ENCODE results near the gene SHBG.

SHBG gene

GRCh38 chr17:7626956-7627249 lies 3.0 kb upstream of the SHBG start:
- H3K36me3 ChIP-seq (ENCODE audit: control insufficient read depth, low read length) = no peaks in the 10 kb centered on the region
- H3K9me2 ChIP-seq (replicated peaks; ENCODE audit: control insufficient read depth, low read length) = no peaks in the 10 kb centered on the region
- H3K27ac ChIP-seq (ENCODE audit: low read depth, low read length) = no peak overlapping the region
- H3K4me1 ChIP-seq (ENCODE audit: control insufficient read depth, low read length) = no peaks in the 10 kb centered on the region; the same call in 1 of the 2 replicates
- H3F3A ChIP-seq (ENCODE audit: control insufficient read depth, insufficient read depth) = no peaks in the 10 kb centered on the region
- no peak for TF ChIP-seq CTCF (IDR thresholded peaks at IDR 0.05; ENCODE audit: low read depth, low read length, poor library complexity, severe bottlenecking)
- no peak for TF ChIP-seq EZH2phosphoT487 (IDR thresholded peaks at IDR 0.05; ENCODE audit: borderline replicate concordance, low read length)
- no peaks in the 10 kb centered on the region for H3K27me3 ChIP-seq (ENCODE audit: control insufficient read depth, low read length)
- H3K79me2 ChIP-seq (ENCODE audit: control insufficient read depth, low read length) = no peaks in the 10 kb centered on the region
- H4K20me1 ChIP-seq (ENCODE audit: control insufficient read depth, insufficient read depth, low read depth, low read length) = no peaks in the 10 kb centered on the region
- H3K4me3 ChIP-seq (ENCODE audit: low read length) = peak overlapping the region; percentile 95
- H3K9me3 ChIP-seq (ENCODE audit: control insufficient read depth, insufficient read depth, low read length) = no peaks in the 10 kb centered on the region
- H3K4me2 ChIP-seq (ENCODE audit: low read length) = peak overlapping the region; percentile 91

GRCh38 chr17:7627250-7628121 lies 2.4 kb upstream of the SHBG start, which contains the start of gene SAT2:
TSS of gene SAT2 (minus strand) at chr17:7627821. CDS start at chr17:7627635, 186 bp downstream.
- H3K9me2 ChIP-seq (replicated peaks; ENCODE audit: control insufficient read depth, low read length) = no peaks in the 10 kb centered on the region
- H3K9me3 ChIP-seq (ENCODE audit: control insufficient read depth, insufficient read depth, low read length) = no peaks in the 10 kb centered on the region
- H4K20me1 ChIP-seq (ENCODE audit: control insufficient read depth, insufficient read depth, low read depth, low read length) = no peaks in the 10 kb centered on the region
- H3K4me1 ChIP-seq (ENCODE audit: control insufficient read depth, low read length) = no peaks in the 10 kb centered on the region; the same call in 1 of the 2 replicates
- no peaks in the 10 kb centered on the region for H3F3A ChIP-seq (ENCODE audit: control insufficient read depth, insufficient read depth)
- H3K4me3 ChIP-seq (ENCODE audit: low read length) = peak within 1 kb of the TSS; percentile 95
- H3K27ac ChIP-seq (ENCODE audit: low read depth, low read length) = no peak within 1 kb of the TSS
- H3K4me2 ChIP-seq (ENCODE audit: low read length) = peak within 1 kb of the TSS; percentile 91
- H3K79me2 ChIP-seq (ENCODE audit: control insufficient read depth, low read length) = no peaks in the 10 kb centered on the region
- H3K27me3 ChIP-seq (ENCODE audit: control insufficient read depth, low read length) = no peaks in the 10 kb centered on the region
- TF ChIP-seq EZH2phosphoT487 (IDR thresholded peaks at IDR 0.05; ENCODE audit: borderline replicate concordance, low read length) = no peak
- no peak for TF ChIP-seq CTCF (IDR thresholded peaks at IDR 0.05; ENCODE audit: low read depth, low read length, poor library complexity, severe bottlenecking)
- no peaks in the 10 kb centered on the region for H3K36me3 ChIP-seq (ENCODE audit: control insufficient read depth, low read length)

- no peaks in the 10 kb centered on the region; the same call in 1 of the 2 replicates for H3K4me1 ChIP-seq (ENCODE audit: control insufficient read depth, low read length)
- no peak overlapping the region for H3K4me2 ChIP-seq (ENCODE audit: low read length)
- no peaks in the 10 kb centered on the region for H3K36me3 ChIP-seq (ENCODE audit: control insufficient read depth, low read length)
- no peaks in the 10 kb centered on the region for H4K20me1 ChIP-seq (ENCODE audit: control insufficient read depth, insufficient read depth, low read depth, low read length)
- H3K27ac ChIP-seq (ENCODE audit: low read depth, low read length) = no peak overlapping the region
- H3K27me3 ChIP-seq (ENCODE audit: control insufficient read depth, low read length) = no peaks in the 10 kb centered on the region; the same call in 1 of the 2 replicates
- H3K9me3 ChIP-seq (ENCODE audit: control insufficient read depth, insufficient read depth, low read length) = no peaks in the 10 kb centered on the region
- TF ChIP-seq CTCF (IDR thresholded peaks at IDR 0.05; ENCODE audit: low read depth, low read length, poor library complexity, severe bottlenecking) (no peak), EZH2phosphoT487 (IDR thresholded peaks at IDR 0.05; ENCODE audit: borderline replicate concordance, low read length) (no peak)
- no peak overlapping the region for H3K4me3 ChIP-seq (ENCODE audit: low read length)
- H3F3A ChIP-seq (ENCODE audit: control insufficient read depth, insufficient read depth) = no peaks in the 10 kb centered on the region
- H3K79me2 ChIP-seq (ENCODE audit: control insufficient read depth, low read length) = no peaks in the 10 kb centered on the region
- no peaks in the 10 kb centered on the region for H3K9me2 ChIP-seq (replicated peaks; ENCODE audit: control insufficient read depth, low read length)
These were observed 1.8 kb downstream of the SHBG start for GRCh38 chr17:7631398-7632380.

Data from DOHH2 (cell line).